ENCODE data around the gene ILK. TPM values are rescaled to one million over a fixed set of nuclear protein-coding genes. Genes with fewer than 3 reads are reported as not detected.

ILK gene
- total and polyA plus RNA-seq, 2 of the 13 experiments (the other 11 are each of a cell fraction or from before 2014, with no cell fraction given): 70.3 to 108 TPM

GRCh38 chr11:6619004-6619745, 15.6 kb downstream of the ILK start, which contains the start of gene TPP1:
TPP1 (minus strand) TSS chr11:6619422; CDS start chr11:6619400, 22 bp downstream.
- Histone ChIP-seq H3K79me2 (ENCODE audit: insufficient read depth, low read length) (peaks cover 7% of the 10 kb centered on the region), H3K27me3 (ENCODE audit: control insufficient read depth in 1 of 2, insufficient read depth in 2 of 2, low read length in 2 of 2) (peaks cover 12 to 40% of the 10 kb centered on the region in 2 experiments; a peak in 4 of 5 replicates), H3K9ac (ENCODE audit: insufficient read depth, low read depth, low read length) (peak within 1 kb of the TSS; percentile 86), H3K4me1 (ENCODE audit: insufficient read depth, low read length) (peaks cover 28% of the 10 kb centered on the region), H4K20me1 (ENCODE audit: insufficient read depth, low read length) (no peaks in the 10 kb centered on the region), H3K9me3 (ENCODE audit: low read length) (no peaks in the 10 kb centered on the region), H2AFZ (ENCODE audit: low read length) (peak within 1 kb of the TSS; percentile 82), H3K36me3 (replicated peaks in 1 of 2; ENCODE audit: control insufficient read depth in 1 of 2, insufficient read depth in 2 of 2, low read length in 2 of 2) (peaks cover 2 to 15% of the 10 kb centered on the region in 2 experiments; a peak in 3 of 5 replicates), H3K4me2 (ENCODE audit: low read depth, low read length) (peak within 1 kb of the TSS; percentile 99), H3K27ac (ENCODE audit: extremely low read length, insufficient read depth, low read length) (peak within 1 kb of the TSS; percentile 58), H3K4me3 (replicated peaks in 1 of 3; ENCODE audit: insufficient read depth in 1 of 3, low read depth in 2 of 3, low read length in 3 of 3) (peak within 1 kb of the TSS; percentile 67 to 94 (median 88))
- DNase-seq (ENCODE audit: low spot score): peak; percentile 91
- in situ Hi-C loops (cut with HindIII; ENCODE audit: extremely low pct_ligation_motif_present, low pct_unique_long_range_greater_than_20kb) (no loop called here), intact Hi-C loops (cut with micrococcal nuclease; ENCODE audit: unreplicated experiment) (loop anchor here (2.0 kb wide), 1 partner anchor 14 kb away; no protein-coding TSS in a partner anchor)
- 1% methylated on average over 12 of the region's 16 CpGs for WGBS (ENCODE audit: low lambda C conversion rate)
- BruUV-seq (replicated peaks): TSS peak; percentile 75
- POLR2A ChIA-PET: interaction anchor here (0.7 to 3.1 kb wide), 18 partner anchors 9 to 256 kb away, joined by 3 to 36 read pairs (median 4); partner anchors contain the start of genes APBB1, ARFIP2, ILK and MRPL17
- CTCF ChIA-PET (ENCODE audit: low intra/inter-chr PET ratio, low total read pairs): no interaction called here
- peak; percentile 93 for ATAC-seq
- peak; percentile 98 for FAIRE-seq
- TF ChIP-seq ZNF788 (CRISPR knock-in tag; IDR thresholded peaks at IDR 0.05; ENCODE audit: borderline replicate concordance) (peak; percentile 40; the same call in 1 of the 2 replicates), ZNF670 (CRISPR knock-in tag; IDR thresholded peaks at IDR 0.05; ENCODE audit: borderline replicate concordance) (no peak), MAFG (CRISPR knock-in tag; IDR thresholded peaks at IDR 0.05) (no peak), NCOA2 (CRISPR knock-in tag; IDR thresholded peaks at IDR 0.05) (0 out of 2 replicates have a peak, but pooled peaks have one; percentile 32), ZNF816 (CRISPR knock-in tag; IDR thresholded peaks at IDR 0.05; ENCODE audit: borderline replicate concordance) (no peak), MNT (IDR thresholded peaks at IDR 0.05) (peak; percentile 74), GMEB2 (CRISPR knock-in tag; IDR thresholded peaks at IDR 0.05; ENCODE audit: low read depth) (no peak), MIER2 (CRISPR knock-in tag; IDR thresholded peaks at IDR 0.05) (no peak), YEATS2 (CRISPR knock-in tag; IDR thresholded peaks at IDR 0.05; ENCODE audit: borderline replicate concordance) (peak; percentile 78; the same call in 1 of the 2 replicates), TFE3 (CRISPR knock-in tag; IDR thresholded peaks at IDR 0.05) (peak; percentile 97), ZNF841 (CRISPR knock-in tag; IDR thresholded peaks at IDR 0.05; ENCODE audit: borderline replicate concordance) (no peak), ZSCAN25 (CRISPR knock-in tag; IDR thresholded peaks at IDR 0.05) (no peak), ZBTB42 (CRISPR knock-in tag; IDR thresholded peaks at IDR 0.05) (0 out of 2 replicates have a peak, but pooled peaks have one; percentile 61), ZNF605 (CRISPR knock-in tag; IDR thresholded peaks at IDR 0.05) (peak; percentile 32; the same call in 1 of the 2 replicates), ZNF430 (CRISPR knock-in tag; IDR thresholded peaks at IDR 0.05) (no peak), AGO1 (IDR thresholded peaks at IDR 0.05; ENCODE audit: low read depth, low read length, poor library complexity, severe bottlenecking) (no peak), ZSCAN30 (CRISPR knock-in tag; IDR thresholded peaks at IDR 0.05) (no peak), ZFP91 (CRISPR knock-in tag; IDR thresholded peaks at IDR 0.05; ENCODE audit: borderline replicate concordance) (peak; percentile 76)
